HG03457 (cell line): ENCODE data around the gene DISC1.
"Not testable (repeated sequence)": the region's sequence is repeated elsewhere in the genome, so short reads cannot be mapped to it uniquely, and the experiment has no call there.

Experiments used
- ATAC-seq: cut with Tn5 transposase; IDR thresholded peaks from one replicate; pipeline ENCODE4 v1.9.1; 2021; ENCODE audit warnings: moderate number of reproducible peaks; ENCODE audit not compliant: unreplicated experiment

Gene DISC1

GRCh38 chr1:231666937-231667608 lies 40.5 kb downstream of the DISC1 start:
- no peak for ATAC-seq

GRCh38 chr1:231667896-231668506 lies 41.4 kb downstream of the DISC1 start:
- ATAC-seq: no peak

- no peak for ATAC-seq
Measured at GRCh38 chr1:231668826-231669225, 42.2 kb downstream of the DISC1 start.

GRCh38 chr1:231669864-231670621 lies 43.5 kb downstream of the DISC1 start:
- not testable (repeated sequence) for ATAC-seq

GRCh38 chr1:231670755-231671154 lies 44.2 kb downstream of the DISC1 start:
- ATAC-seq: no peak

GRCh38 chr1:231674575-231674974 lies 48.0 kb downstream of the DISC1 start:
- ATAC-seq: no peak

GRCh38 chr1:231676487-231676886 lies 49.9 kb downstream of the DISC1 start:
- ATAC-seq: no peak

- no peak for ATAC-seq
Measured at GRCh38 chr1:231677442-231677841, 50.9 kb downstream of the DISC1 start.

- ATAC-seq: no peak
Measured at GRCh38 chr1:231678011-231678432, 51.4 kb downstream of the DISC1 start.

- ATAC-seq: no peak
Measured at GRCh38 chr1:231679109-231679508, 52.5 kb downstream of the DISC1 start.

GRCh38 chr1:231681006-231681405 lies 54.4 kb downstream of the DISC1 start:
- ATAC-seq: no peak

GRCh38 chr1:231682779-231683178 lies 56.2 kb downstream of the DISC1 start:
- ATAC-seq: no peak

- ATAC-seq: no peak
Measured at GRCh38 chr1:231683439-231684165, 57.0 kb downstream of the DISC1 start.

GRCh38 chr1:231684356-231685244 lies 58.0 kb downstream of the DISC1 start:
- no peak for ATAC-seq

GRCh38 chr1:231686384-231686783 lies 59.8 kb downstream of the DISC1 start:
- ATAC-seq: no peak

GRCh38 chr1:231688989-231689388 lies 62.4 kb downstream of the DISC1 start:
- ATAC-seq: no peak

GRCh38 chr1:231690059-231690458 lies 63.5 kb downstream of the DISC1 start:
- ATAC-seq: no peak

GRCh38 chr1:231691618-231692259 lies 65.1 kb downstream of the DISC1 start:
- ATAC-seq: no peak

GRCh38 chr1:231693361-231694074 lies 66.9 kb downstream of the DISC1 start:
- ATAC-seq: no peak
